ENCODE data around the gene UBE2O. TPM values are rescaled to one million over a fixed set of nuclear protein-coding genes. Genes with fewer than 3 reads are reported as not detected.

The UBE2O gene
- total and polyA plus RNA-seq, 4 experiments from 2014 or later, result 4.5 to 43.7 (median 28.5) TPM

DNA sequence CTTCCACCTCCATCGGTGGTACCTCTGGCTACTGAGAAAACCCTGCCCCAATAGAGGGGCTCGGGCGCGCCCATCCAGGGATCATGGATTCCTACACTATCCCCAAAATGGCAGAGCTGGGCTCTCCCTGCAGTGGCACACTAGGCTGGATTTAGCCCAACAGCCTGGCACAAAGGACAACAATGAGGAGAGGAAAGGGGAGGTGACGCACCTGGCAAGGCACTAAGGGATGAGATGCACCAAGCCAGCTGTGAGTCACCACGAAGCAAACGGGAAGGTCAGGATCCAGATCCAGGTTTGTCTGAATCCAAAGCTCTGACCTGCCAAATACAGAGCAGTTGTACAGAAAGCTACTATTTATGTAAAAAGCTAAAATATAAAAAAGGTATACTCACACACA lies 18.1 kb downstream of the UBE2O start:
- Mint-ChIP-seq H3K36me3 (peaks cover 7 to 15% of the 10 kb centered on the region in 2 donors), H3K4me3 (no peak overlapping the region), H3K4me1 (peaks cover 15 to 34% (median 24%) of the 10 kb centered on the region in 4 donors), H3K9me3 (no peaks in the 10 kb centered on the region), H3K27ac (no peak overlapping the region), H3K27me3 (no peaks in the 10 kb centered on the region)
- no peaks in the 10 kb centered on the region for H3K27me3 ChIP-seq (ENCODE audit: insufficient read depth, low read length)
- no peak overlapping the region for H3K27ac ChIP-seq (ENCODE audit: low read depth, low read length)
- POLR2A ChIA-PET (ENCODE audit: partially characterized antibody), result no interaction called here
- intact Hi-C loops (cut with micrococcal nuclease), result no loop called here
- H3K9me3 ChIP-seq (ENCODE audit: control insufficient read depth in 1 of 2, low read length in 2 of 2), result no peaks in the 10 kb centered on the region
- DNase-seq, result no peak
- no peaks in the 10 kb centered on the region for H3K36me3 ChIP-seq (ENCODE audit: insufficient read depth, low read length)
- H3K4me3 ChIP-seq (ENCODE audit: low read length in 2 of 2), result no peak overlapping the region
- CTCF ChIA-PET (ENCODE audit: partially characterized antibody), result interaction anchor here (1.0 to 1.5 kb wide), 4 partner anchors 14 to 135 kb away, joined by 3 to 5 read pairs (median 3); no protein-coding TSS in a partner anchor
- H3K4me1 ChIP-seq (ENCODE audit: insufficient read depth, low read length), result no peaks in the 10 kb centered on the region

DNA sequence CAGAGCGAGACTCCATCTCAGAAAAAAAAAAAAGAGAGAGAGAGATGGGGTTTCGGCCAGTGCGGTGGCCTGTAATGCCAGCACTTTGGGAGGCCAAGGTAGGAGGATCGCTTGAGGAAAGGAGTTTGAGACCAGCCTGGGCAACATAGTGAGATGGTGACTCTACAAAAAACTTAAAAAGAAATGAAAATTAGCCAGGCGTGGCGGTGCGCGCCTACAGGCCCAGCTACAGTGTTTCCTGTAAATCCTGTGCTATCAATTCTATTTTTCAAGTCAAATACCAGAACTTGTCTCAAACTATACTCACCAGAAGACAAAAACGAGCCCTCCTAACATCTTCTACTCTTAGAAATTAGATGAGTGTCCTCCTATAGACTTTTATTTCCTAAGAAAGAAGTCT lies 19.3 kb downstream of the UBE2O start:
- ChIA-PET POLR2A (ENCODE audit: partially characterized antibody) (no interaction called here), CTCF (ENCODE audit: partially characterized antibody) (interaction anchor here (1.4 kb wide), 1 partner anchor 36 kb away, joined by 5 read pairs; no protein-coding TSS in a partner anchor)
- no peak overlapping the region for H3K27ac Mint-ChIP-seq
- intact Hi-C loops (cut with micrococcal nuclease), result no loop called here
- Histone ChIP-seq H3K9me3 (ENCODE audit: control insufficient read depth in 1 of 2, low read length in 2 of 2) (no peaks in the 10 kb centered on the region), H3K4me1 (ENCODE audit: insufficient read depth, low read length) (no peaks in the 10 kb centered on the region), H3K4me3 (ENCODE audit: low read length in 2 of 2) (no peak overlapping the region), H3K36me3 (ENCODE audit: insufficient read depth, low read length) (no peaks in the 10 kb centered on the region), H3K27me3 (ENCODE audit: insufficient read depth, low read length) (no peaks in the 10 kb centered on the region), H3K27ac (ENCODE audit: low read depth, low read length) (no peak overlapping the region)
- peaks cover 7 to 12% of the 10 kb centered on the region in 2 donors for H3K36me3 Mint-ChIP-seq
- no peaks in the 10 kb centered on the region for H3K27me3 Mint-ChIP-seq
- peaks cover 8 to 24% (median 15%) of the 10 kb centered on the region in 4 donors for H3K4me1 Mint-ChIP-seq
- no peaks in the 10 kb centered on the region for H3K9me3 Mint-ChIP-seq
- no peak overlapping the region for H3K4me3 Mint-ChIP-seq
- DNase-seq, result no peak

DNA sequence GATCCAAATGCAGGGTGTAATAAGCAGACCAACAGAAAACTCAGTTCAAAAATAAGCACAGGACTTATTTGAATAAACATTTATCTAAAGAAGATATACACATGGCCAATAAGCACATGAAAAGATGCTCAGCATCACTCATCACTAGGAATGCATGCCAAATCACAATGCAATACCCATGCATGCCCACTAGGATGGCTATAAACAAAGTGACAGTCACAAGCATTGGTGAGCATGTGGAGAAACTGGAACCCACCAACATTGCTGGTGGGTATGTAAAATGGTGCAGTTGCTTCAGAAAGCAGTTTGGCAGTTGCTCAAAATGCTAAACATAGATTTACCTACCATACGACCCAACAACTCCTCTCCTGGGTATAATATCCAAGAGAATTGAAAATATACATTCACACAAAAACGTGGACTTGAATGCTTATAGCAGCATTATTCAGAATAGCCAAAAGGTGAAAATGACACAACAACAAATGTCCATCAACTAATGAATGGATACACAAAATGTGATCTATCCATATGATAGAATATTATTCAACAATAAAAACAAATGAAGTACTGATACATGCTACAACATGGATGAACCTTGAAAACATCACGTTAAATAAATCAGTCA lies 20.1 kb downstream of the UBE2O start:
- Mint-ChIP-seq H3K4me1 (peaks cover 9 to 27% (median 14%) of the 10 kb centered on the region in 4 donors), H3K36me3 (peaks cover 7 to 11% of the 10 kb centered on the region in 2 donors), H3K4me3 (no peak overlapping the region), H3K27me3 (no peaks in the 10 kb centered on the region), H3K9me3 (no peaks in the 10 kb centered on the region), H3K27ac (peak overlapping the region in 1 of 7 donors; percentile 14)
- H3K36me3 ChIP-seq (ENCODE audit: insufficient read depth, low read length), result no peaks in the 10 kb centered on the region
- H3K27ac ChIP-seq (ENCODE audit: low read depth, low read length), result no peak overlapping the region
- H3K4me3 ChIP-seq (ENCODE audit: low read length in 2 of 2), result no peak overlapping the region
- H3K4me1 ChIP-seq (ENCODE audit: insufficient read depth, low read length), result no peaks in the 10 kb centered on the region
- intact Hi-C loops (cut with micrococcal nuclease), result no loop called here
- no peaks in the 10 kb centered on the region for H3K27me3 ChIP-seq (ENCODE audit: insufficient read depth, low read length)
- ChIA-PET POLR2A (ENCODE audit: partially characterized antibody) (no interaction called here), CTCF (ENCODE audit: partially characterized antibody) (no interaction called here)
- no peak for DNase-seq
- no peaks in the 10 kb centered on the region for H3K9me3 ChIP-seq (ENCODE audit: control insufficient read depth in 1 of 2, low read length in 2 of 2)

DNA sequence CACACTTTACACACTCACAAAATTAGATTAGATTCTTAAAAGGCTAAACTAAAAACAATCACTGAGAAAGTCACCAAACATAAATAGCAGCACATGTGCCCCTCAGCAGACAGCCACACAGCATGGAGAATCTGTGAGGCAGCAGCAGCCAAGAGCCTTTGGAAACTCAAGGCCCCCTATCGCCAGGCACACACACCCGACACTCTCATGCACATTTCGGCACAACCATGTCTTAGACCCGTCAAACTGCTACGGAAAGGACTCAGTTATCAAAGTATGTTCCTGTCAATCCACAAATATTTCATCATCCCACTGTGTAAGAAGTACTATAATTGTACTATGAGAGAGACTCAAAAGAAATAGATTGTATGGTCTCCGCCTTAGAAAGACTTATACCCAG lies 20.9 kb downstream of the UBE2O start:
- Histone ChIP-seq H3K36me3 (ENCODE audit: insufficient read depth, low read length) (no peaks in the 10 kb centered on the region), H3K4me3 (ENCODE audit: low read length in 2 of 2) (no peak overlapping the region), H3K27ac (ENCODE audit: low read depth, low read length) (no peak overlapping the region), H3K4me1 (ENCODE audit: insufficient read depth, low read length) (no peaks in the 10 kb centered on the region), H3K27me3 (ENCODE audit: insufficient read depth, low read length) (no peaks in the 10 kb centered on the region), H3K9me3 (ENCODE audit: control insufficient read depth in 1 of 2, low read length in 2 of 2) (no peaks in the 10 kb centered on the region)
- intact Hi-C loops (cut with micrococcal nuclease), result no loop called here
- no peak overlapping the region for H3K4me3 Mint-ChIP-seq
- H3K36me3 Mint-ChIP-seq, result peaks cover 7 to 11% of the 10 kb centered on the region in 2 donors
- no peaks in the 10 kb centered on the region for H3K9me3 Mint-ChIP-seq
- H3K27ac Mint-ChIP-seq, result no peak overlapping the region
- ChIA-PET POLR2A (ENCODE audit: partially characterized antibody) (no interaction called here), CTCF (ENCODE audit: partially characterized antibody) (interaction anchor here (2.3 kb wide), 1 partner anchor 23 kb away, joined by 7 read pairs; no protein-coding TSS in a partner anchor)
- DNase-seq, result no peak
- peaks cover 10 to 30% (median 14%) of the 10 kb centered on the region in 4 donors for H3K4me1 Mint-ChIP-seq
- H3K27me3 Mint-ChIP-seq, result no peaks in the 10 kb centered on the region

DNA sequence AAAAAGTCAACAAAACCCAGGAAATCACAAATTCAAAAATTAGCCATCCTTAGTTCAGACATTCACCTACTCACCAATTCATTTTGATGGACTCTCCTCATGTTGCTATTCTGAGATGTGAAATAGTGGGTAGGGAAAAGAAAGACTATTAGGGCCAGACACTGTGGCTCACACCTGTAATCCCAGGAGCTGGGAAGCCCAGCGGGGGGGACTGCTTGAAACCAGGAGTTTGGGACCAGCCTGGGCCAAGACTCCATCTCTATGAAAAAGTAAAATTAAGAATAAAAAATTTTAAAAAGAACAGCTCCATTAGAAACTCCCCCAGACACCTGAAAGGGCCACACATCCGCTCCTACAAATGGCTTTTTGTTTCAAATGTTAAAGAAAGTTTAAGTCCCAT lies 21.4 kb downstream of the UBE2O start:
- CTCF ChIA-PET (ENCODE audit: partially characterized antibody), result interaction anchor here (1.0 to 2.3 kb wide), 2 partner anchors 23 to 46 kb away, joined by 3 to 7 read pairs; no protein-coding TSS in a partner anchor
- Histone ChIP-seq H3K4me1 (ENCODE audit: insufficient read depth, low read length) (no peaks in the 10 kb centered on the region), H3K9me3 (ENCODE audit: control insufficient read depth in 1 of 2, low read length in 2 of 2) (no peaks in the 10 kb centered on the region), H3K27me3 (ENCODE audit: insufficient read depth, low read length) (no peaks in the 10 kb centered on the region), H3K4me3 (ENCODE audit: low read length in 2 of 2) (no peak overlapping the region), H3K27ac (ENCODE audit: low read depth, low read length) (no peak overlapping the region), H3K36me3 (ENCODE audit: insufficient read depth, low read length) (no peaks in the 10 kb centered on the region)
- Mint-ChIP-seq H3K4me3 (no peak overlapping the region), H3K9me3 (no peaks in the 10 kb centered on the region), H3K27me3 (no peaks in the 10 kb centered on the region), H3K4me1 (peaks cover 8 to 29% (median 14%) of the 10 kb centered on the region in 4 donors), H3K36me3 (peaks cover 7 to 11% of the 10 kb centered on the region in 2 donors), H3K27ac (peak overlapping the region in 1 of 7 donors; percentile 59)
- POLR2A ChIA-PET (ENCODE audit: partially characterized antibody), result no interaction called here
- no peak for DNase-seq
- intact Hi-C loops (cut with micrococcal nuclease), result no loop called here

DNA sequence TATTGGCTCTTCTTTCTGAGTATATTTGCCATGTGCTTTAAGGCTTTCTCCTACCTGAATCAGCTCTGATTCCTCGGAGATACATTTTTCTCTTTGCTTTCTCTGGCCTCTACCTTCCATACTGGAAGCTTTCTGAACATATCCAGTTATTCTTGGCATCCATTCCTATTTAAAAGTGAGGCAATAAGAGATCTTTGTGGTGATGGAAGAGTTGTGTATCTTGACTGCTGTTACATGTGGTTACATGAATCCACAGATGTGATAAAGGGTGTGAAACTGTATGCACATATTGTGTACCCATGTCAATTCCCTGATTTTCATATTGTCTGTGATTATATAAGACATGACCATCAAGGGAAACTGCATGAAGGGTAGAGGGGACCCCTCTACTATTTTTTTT lies 24.4 kb downstream of the UBE2O start:
- H3K27me3 Mint-ChIP-seq, result no peaks in the 10 kb centered on the region

DNA sequence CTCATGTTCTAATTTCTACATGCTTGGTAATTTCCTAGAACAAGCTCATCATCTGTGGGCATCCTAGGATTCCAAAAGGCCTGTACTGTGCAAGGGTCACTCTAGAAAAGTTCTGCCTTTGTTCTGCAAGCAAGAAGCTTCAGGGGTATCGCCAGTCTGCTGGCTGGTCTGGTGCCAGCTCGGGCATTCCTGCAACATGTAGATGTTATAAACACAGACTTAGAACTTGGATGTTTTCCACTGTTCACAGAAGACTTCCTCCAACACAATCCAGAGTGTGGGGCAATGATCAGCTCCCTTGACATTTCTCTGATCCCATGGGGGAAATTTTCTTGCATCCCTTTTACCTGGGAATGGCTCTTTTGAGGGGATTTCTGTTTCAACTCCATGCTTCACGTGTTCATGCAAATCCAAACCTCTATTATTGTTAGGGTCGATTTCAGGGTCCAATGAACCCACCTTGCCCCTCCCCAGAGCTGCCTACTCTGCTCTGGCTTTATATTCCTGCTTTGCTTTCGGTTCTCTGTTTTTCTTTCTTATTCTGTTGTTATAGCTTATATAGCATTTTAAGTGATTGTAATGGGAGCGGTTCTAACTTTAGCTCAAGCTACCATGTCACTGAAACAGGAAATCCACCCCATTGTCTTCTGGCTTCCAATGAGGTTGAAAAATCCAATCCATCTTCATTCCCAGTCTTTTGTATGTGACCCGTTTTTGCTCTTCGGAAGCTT lies 25.3 kb downstream of the UBE2O start:
- H3K4me1 Mint-ChIP-seq, result peaks cover 5 to 27% (median 13%) of the 10 kb centered on the region in 4 donors
- no peak overlapping the region for H3K4me3 Mint-ChIP-seq
- DNase-seq, result no peak
- Histone ChIP-seq H3K27me3 (ENCODE audit: insufficient read depth, low read length) (no peaks in the 10 kb centered on the region), H3K9me3 (ENCODE audit: control insufficient read depth in 1 of 2, low read length in 2 of 2) (no peaks in the 10 kb centered on the region), H3K27ac (ENCODE audit: low read depth, low read length) (no peak overlapping the region), H3K4me1 (ENCODE audit: insufficient read depth, low read length) (no peaks in the 10 kb centered on the region), H3K4me3 (ENCODE audit: low read length in 2 of 2) (no peak overlapping the region), H3K36me3 (ENCODE audit: insufficient read depth, low read length) (no peaks in the 10 kb centered on the region)
- CTCF ChIA-PET (ENCODE audit: partially characterized antibody), result interaction anchor here (0.8 to 2.5 kb wide), 5 partner anchors 9 to 414 kb away, joined by 3 to 8 read pairs (median 3); no protein-coding TSS in a partner anchor
- POLR2A ChIA-PET (ENCODE audit: partially characterized antibody), result no interaction called here
- intact Hi-C loops (cut with micrococcal nuclease), result no loop called here
- no peaks in the 10 kb centered on the region for H3K27me3 Mint-ChIP-seq
- peaks cover 0 to 8% of the 10 kb centered on the region in 2 donors for H3K36me3 Mint-ChIP-seq
- H3K9me3 Mint-ChIP-seq, result no peaks in the 10 kb centered on the region
- H3K27ac Mint-ChIP-seq, result peak overlapping the region in 1 of 7 donors; percentile 30

More for the DNA sequence above, 24.4 kb downstream of the UBE2O start:
- no peak for DNase-seq
- CTCF ChIA-PET (ENCODE audit: partially characterized antibody), result interaction anchor here (2.5 kb wide), 1 partner anchor 30 kb away, joined by 8 read pairs; no protein-coding TSS in a partner anchor
- no peaks in the 10 kb centered on the region for H3K9me3 ChIP-seq (ENCODE audit: control insufficient read depth in 1 of 2, low read length in 2 of 2)
- no peak overlapping the region for H3K4me3 ChIP-seq (ENCODE audit: low read length in 2 of 2)
- intact Hi-C loops (cut with micrococcal nuclease), result no loop called here
- H3K27ac ChIP-seq (ENCODE audit: low read depth, low read length), result no peak overlapping the region
- no peaks in the 10 kb centered on the region for H3K4me1 ChIP-seq (ENCODE audit: insufficient read depth, low read length)
- POLR2A ChIA-PET (ENCODE audit: partially characterized antibody), result no interaction called here
- Mint-ChIP-seq H3K9me3 (no peaks in the 10 kb centered on the region), H3K27ac (peak overlapping the region in 1 of 7 donors; percentile 40), H3K4me1 (peaks cover 5 to 25% (median 11%) of the 10 kb centered on the region in 4 donors), H3K4me3 (no peak overlapping the region), H3K36me3 (peaks cover 0 to 7% of the 10 kb centered on the region in 2 donors)
- no peaks in the 10 kb centered on the region for H3K27me3 ChIP-seq (ENCODE audit: insufficient read depth, low read length)
- no peaks in the 10 kb centered on the region for H3K36me3 ChIP-seq (ENCODE audit: insufficient read depth, low read length)

Measured in CD4-positive, alpha-beta memory T cell (primary cell).